ENCODE results near the gene PTOV1.

GRCh38 chr19:49894879-49895565 lies 44.1 kb downstream of the PTOV1 start:
- TF ChIP-seq, protein P1, sequence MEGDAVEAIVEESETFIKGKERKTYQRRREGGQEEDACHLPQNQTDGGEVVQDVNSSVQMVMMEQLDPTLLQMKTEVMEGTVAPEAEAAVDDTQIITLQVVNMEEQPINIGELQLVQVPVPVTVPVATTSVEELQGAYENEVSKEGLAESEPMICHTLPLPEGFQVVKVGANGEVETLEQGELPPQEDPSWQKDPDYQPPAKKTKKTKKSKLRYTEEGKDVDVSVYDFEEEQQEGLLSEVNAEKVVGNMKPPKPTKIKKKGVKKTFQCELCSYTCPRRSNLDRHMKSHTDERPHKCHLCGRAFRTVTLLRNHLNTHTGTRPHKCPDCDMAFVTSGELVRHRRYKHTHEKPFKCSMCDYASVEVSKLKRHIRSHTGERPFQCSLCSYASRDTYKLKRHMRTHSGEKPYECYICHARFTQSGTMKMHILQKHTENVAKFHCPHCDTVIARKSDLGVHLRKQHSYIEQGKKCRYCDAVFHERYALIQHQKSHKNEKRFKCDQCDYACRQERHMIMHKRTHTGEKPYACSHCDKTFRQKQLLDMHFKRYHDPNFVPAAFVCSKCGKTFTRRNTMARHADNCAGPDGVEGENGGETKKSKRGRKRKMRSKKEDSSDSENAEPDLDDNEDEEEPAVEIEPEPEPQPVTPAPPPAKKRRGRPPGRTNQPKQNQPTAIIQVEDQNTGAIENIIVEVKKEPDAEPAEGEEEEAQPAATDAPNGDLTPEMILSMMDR (IDR thresholded peaks at IDR 0.05) = no peak
- TF ChIP-seq POLR2A (IDR thresholded peaks at IDR 0.05) (no peak), POLR2AphosphoS5 (IDR thresholded peaks at IDR 0.05) (no peak), EP300 (IDR thresholded peaks at IDR 0.05) (no peak)
